Progenitor cell of endocrine pancreas (in vitro differentiated cells): ENCODE measurements around the gene HNRNPDL. TPM values are rescaled to one million over a fixed set of nuclear protein-coding genes. Genes with fewer than 3 reads are reported as not detected.
A peak's percentile ranks its signal among the peaks of the same experiment; 100 is the strongest.

ENCODE experiments used
- DNase-seq: peaks from one replicate; pipeline ENCODE4 v3.0.0; 2021; ENCODE audit warnings: low spot score; ENCODE audit not compliant: unreplicated experiment
- H3K27ac Mint-ChIP-seq: 2 replicates; pipeline ENCODE4 v1.8.0; 2021; ENCODE audit warnings: mild to moderate bottlenecking, moderate library complexity, mixed read lengths
- H3K27me3 Mint-ChIP-seq: 2 replicates; pipeline ENCODE4 v1.8.0; 2021; ENCODE audit warnings: mixed read lengths
- H3K36me3 Mint-ChIP-seq: 2 replicates; pipeline ENCODE4 v1.8.0; 2022; ENCODE audit warnings: mixed read lengths; ENCODE audit not compliant: insufficient read depth
- H3K4me1 Mint-ChIP-seq: 2 replicates; pipeline ENCODE4 v1.8.0; 2021; ENCODE audit warnings: low read depth, mixed read lengths
- H3K4me3 Mint-ChIP-seq: 2 replicates; pipeline ENCODE4 v1.8.0; 2021; ENCODE audit warnings: low read depth, mild to moderate bottlenecking, moderate library complexity, mixed read lengths
- H3K9me3 Mint-ChIP-seq: 2 replicates; pipeline ENCODE4 v1.8.0; 2021; ENCODE audit warnings: low read depth, mixed read lengths
- CTCF ChIP-seq: fragments of 200-600 bp; sonication (generic); IDR thresholded peaks from one replicate; pipeline ENCODE4 v1.5.0; 2021; ENCODE audit warnings: antibody characterized with exemption, mild to moderate bottlenecking; ENCODE audit not compliant: unreplicated experiment
- total RNA-seq: library from RNA; stranded (reverse); gene quantifications from 2 replicates; pipeline ENCODE4 v1.2.1, GENCODE V29; 2021

Gene HNRNPDL
- total RNA-seq, 1 donor from 2014 or later, result 549 TPM

- DNase-seq, result no peak
- Mint-ChIP-seq H3K36me3 (peaks cover 8% of the 10 kb centered on the region), H3K9me3 (no peaks in the 10 kb centered on the region), H3K4me3 (peak overlapping the region; percentile 98), H3K27me3 (no peaks in the 10 kb centered on the region), H3K27ac (no peak overlapping the region), H3K4me1 (peaks cover 13% of the 10 kb centered on the region)
- no peak for TF ChIP-seq CTCF
Observed at GRCh38 chr4:82376109-82376508, 54.2 kb downstream of the HNRNPDL start.

- no peaks in the 10 kb centered on the region for H3K9me3 Mint-ChIP-seq
- peaks cover 27% of the 10 kb centered on the region for H3K4me1 Mint-ChIP-seq
- H3K36me3 Mint-ChIP-seq, result peaks cover 13% of the 10 kb centered on the region
Observed at GRCh38 chr4:82373816-82374625, 56.2 kb downstream of the HNRNPDL start, which contains the start of gene HNRNPD. TSS of gene HNRNPD (minus strand) at chr4:82373991. CDS start at chr4:82373678, 313 bp downstream.

GRCh38 chr4:82373486-82373815, 56.8 kb downstream of the HNRNPDL start:
- no peaks in the 10 kb centered on the region for H3K9me3 Mint-ChIP-seq
- no peak for TF ChIP-seq CTCF

More at GRCh38 chr4:82373816-82374625, 56.2 kb downstream of the HNRNPDL start, which contains the start of gene HNRNPD:
- peak within 1 kb of the TSS; percentile 98 for H3K4me3 Mint-ChIP-seq
- DNase-seq, result peak; percentile 98
- peak within 1 kb of the TSS; percentile 100 for H3K27ac Mint-ChIP-seq
- TF ChIP-seq CTCF, result no peak
- no peaks in the 10 kb centered on the region for H3K27me3 Mint-ChIP-seq

More at GRCh38 chr4:82373486-82373815, 56.8 kb downstream of the HNRNPDL start:
- Mint-ChIP-seq H3K36me3 (peaks cover 14% of the 10 kb centered on the region), H3K27me3 (no peaks in the 10 kb centered on the region), H3K4me1 (peaks cover 33% of the 10 kb centered on the region), H3K4me3 (peak overlapping the region; percentile 98), H3K27ac (peak overlapping the region; percentile 100)
- DNase-seq, result peak; percentile 36

Other genes starting within 250 kb of the HNRNPDL start
- 400 and 416 TPM in 2 replicates for gene HNRNPD, start 56.5 kb downstream of the HNRNPDL start, total RNA-seq
- 34.0 and 34.2 TPM in 2 replicates for gene ENOPH1, start 128 bp upstream of the HNRNPDL start, total RNA-seq
- 7.3 and 8.6 TPM in 2 replicates for gene TMEM150C, start 131.5 kb upstream of the HNRNPDL start, total RNA-seq